ENCODE measurements around the gene CRYGS.
"Not testable (repeated sequence)": the region's sequence is repeated elsewhere in the genome, so short reads cannot be mapped to it uniquely, and the experiment has no call there.

CRYGS gene

GRCh38 chr3:186544281-186544680 is at the start of gene CRYGS:
CRYGS (minus strand) TSS chr3:186544380; CDS start chr3:186544326, 54 bp downstream.
- peaks cover 26% of the 10 kb centered on the region for H3K4me1 ChIP-seq (ENCODE audit: control insufficient read depth, insufficient read depth, low read length, unreplicated experiment)
- H3K4me3 ChIP-seq (ENCODE audit: low read depth, low read length): no peak within 1 kb of the TSS
- H3K27ac ChIP-seq (ENCODE audit: low read depth, low read length): no peak within 1 kb of the TSS
- H3K36me3 ChIP-seq (ENCODE audit: insufficient read depth, low read length): peaks cover 13% of the 10 kb centered on the region
- H3K79me2 ChIP-seq (ENCODE audit: control insufficient read depth, insufficient read depth, low read length, unreplicated experiment): no peaks in the 10 kb centered on the region
- no peak within 1 kb of the TSS for H2AFZ ChIP-seq (ENCODE audit: low read length, unreplicated experiment)
- H3K27me3 ChIP-seq (ENCODE audit: insufficient read depth, low read length): no peaks in the 10 kb centered on the region

GRCh38 chr3:186593862-186594261 is 49.7 kb upstream of the CRYGS start:
- H2AFZ ChIP-seq (ENCODE audit: low read length, unreplicated experiment): no peak overlapping the region
- H3K27me3 ChIP-seq (ENCODE audit: insufficient read depth, low read length): no peaks in the 10 kb centered on the region
- no peaks in the 10 kb centered on the region for H3K79me2 ChIP-seq (ENCODE audit: control insufficient read depth, insufficient read depth, low read length, unreplicated experiment)
- H3K4me1 ChIP-seq (ENCODE audit: control insufficient read depth, insufficient read depth, low read length, unreplicated experiment): peaks cover 9% of the 10 kb centered on the region
- no peak overlapping the region for H3K4me3 ChIP-seq (ENCODE audit: low read depth, low read length)
- no peaks in the 10 kb centered on the region for H3K36me3 ChIP-seq (ENCODE audit: insufficient read depth, low read length)
- H3K27ac ChIP-seq (ENCODE audit: low read depth, low read length): no peak overlapping the region

- Histone ChIP-seq H2AFZ (ENCODE audit: low read length, unreplicated experiment) (no peak overlapping the region), H3K4me1 (ENCODE audit: control insufficient read depth, insufficient read depth, low read length, unreplicated experiment) (peaks cover 15% of the 10 kb centered on the region), H3K4me3 (ENCODE audit: low read depth, low read length) (no peak overlapping the region), H3K27ac (ENCODE audit: low read depth, low read length) (no peak overlapping the region), H3K27me3 (ENCODE audit: insufficient read depth, low read length) (no peaks in the 10 kb centered on the region), H3K79me2 (ENCODE audit: control insufficient read depth, insufficient read depth, low read length, unreplicated experiment) (no peaks in the 10 kb centered on the region), H3K36me3 (ENCODE audit: insufficient read depth, low read length) (no peaks in the 10 kb centered on the region)
These were observed 48.5 kb upstream of the CRYGS start for GRCh38 chr3:186592682-186593081.

GRCh38 chr3:186590580-186591295 is 46.6 kb upstream of the CRYGS start:
- Histone ChIP-seq H3K79me2 (ENCODE audit: control insufficient read depth, insufficient read depth, low read length, unreplicated experiment) (no peaks in the 10 kb centered on the region), H3K27me3 (ENCODE audit: insufficient read depth, low read length) (no peaks in the 10 kb centered on the region), H2AFZ (ENCODE audit: low read length, unreplicated experiment) (no peak overlapping the region), H3K36me3 (ENCODE audit: insufficient read depth, low read length) (peaks cover 2% of the 10 kb centered on the region; the same call in 1 of the 2 replicates), H3K4me1 (ENCODE audit: control insufficient read depth, insufficient read depth, low read length, unreplicated experiment) (peaks cover 15% of the 10 kb centered on the region), H3K4me3 (ENCODE audit: low read depth, low read length) (no peak overlapping the region), H3K27ac (ENCODE audit: low read depth, low read length) (no peak overlapping the region)

GRCh38 chr3:186589856-186590579 is 45.8 kb upstream of the CRYGS start:
- Histone ChIP-seq H3K4me1 (ENCODE audit: control insufficient read depth, insufficient read depth, low read length, unreplicated experiment) (peaks cover 15% of the 10 kb centered on the region), H3K27me3 (ENCODE audit: insufficient read depth, low read length) (no peaks in the 10 kb centered on the region), H2AFZ (ENCODE audit: low read length, unreplicated experiment) (no peak overlapping the region), H3K79me2 (ENCODE audit: control insufficient read depth, insufficient read depth, low read length, unreplicated experiment) (no peaks in the 10 kb centered on the region), H3K4me3 (ENCODE audit: low read depth, low read length) (no peak overlapping the region), H3K36me3 (ENCODE audit: insufficient read depth, low read length) (peaks cover 9% of the 10 kb centered on the region; the same call in 1 of the 2 replicates), H3K27ac (ENCODE audit: low read depth, low read length) (no peak overlapping the region)

GRCh38 chr3:186589121-186589520 is 44.9 kb upstream of the CRYGS start:
- Histone ChIP-seq H3K27ac (ENCODE audit: low read depth, low read length) (no peak overlapping the region), H3K4me1 (ENCODE audit: control insufficient read depth, insufficient read depth, low read length, unreplicated experiment) (peaks cover 17% of the 10 kb centered on the region), H3K36me3 (ENCODE audit: insufficient read depth, low read length) (peaks cover 12% of the 10 kb centered on the region), H2AFZ (ENCODE audit: low read length, unreplicated experiment) (no peak overlapping the region), H3K79me2 (ENCODE audit: control insufficient read depth, insufficient read depth, low read length, unreplicated experiment) (no peaks in the 10 kb centered on the region), H3K4me3 (ENCODE audit: low read depth, low read length) (0 out of 2 replicates have a peak overlapping the region, but pooled peaks have one; percentile 21), H3K27me3 (ENCODE audit: insufficient read depth, low read length) (no peaks in the 10 kb centered on the region)

GRCh38 chr3:186588632-186589031 is 44.5 kb upstream of the CRYGS start:
- peaks cover 22% of the 10 kb centered on the region for H3K4me1 ChIP-seq (ENCODE audit: control insufficient read depth, insufficient read depth, low read length, unreplicated experiment)
- no peaks in the 10 kb centered on the region for H3K27me3 ChIP-seq (ENCODE audit: insufficient read depth, low read length)
- H3K36me3 ChIP-seq (ENCODE audit: insufficient read depth, low read length): peaks cover 17% of the 10 kb centered on the region
- no peaks in the 10 kb centered on the region for H3K79me2 ChIP-seq (ENCODE audit: control insufficient read depth, insufficient read depth, low read length, unreplicated experiment)
- 0 out of 2 replicates have a peak overlapping the region, but pooled peaks have one; percentile 21 for H3K4me3 ChIP-seq (ENCODE audit: low read depth, low read length)
- H2AFZ ChIP-seq (ENCODE audit: low read length, unreplicated experiment): no peak overlapping the region
- no peak overlapping the region for H3K27ac ChIP-seq (ENCODE audit: low read depth, low read length)

GRCh38 chr3:186587183-186587582 is 43.0 kb upstream of the CRYGS start:
- H3K4me3 ChIP-seq (ENCODE audit: low read depth, low read length): no peak overlapping the region
- H3K27me3 ChIP-seq (ENCODE audit: insufficient read depth, low read length): no peaks in the 10 kb centered on the region

GRCh38 chr3:186586245-186586644 is 42.1 kb upstream of the CRYGS start:
- not testable (repeated sequence) for H2AFZ ChIP-seq (ENCODE audit: low read length, unreplicated experiment); H3K27ac ChIP-seq (ENCODE audit: low read depth, low read length); H3K27me3 ChIP-seq (ENCODE audit: insufficient read depth, low read length); H3K79me2 ChIP-seq (ENCODE audit: control insufficient read depth, insufficient read depth, low read length, unreplicated experiment); H3K4me3 ChIP-seq (ENCODE audit: low read depth, low read length)
- Histone ChIP-seq H3K36me3 (ENCODE audit: insufficient read depth, low read length) (peaks cover 32% of the 10 kb centered on the region), H3K4me1 (ENCODE audit: control insufficient read depth, insufficient read depth, low read length, unreplicated experiment) (peaks cover 27% of the 10 kb centered on the region)

More at GRCh38 chr3:186587183-186587582, 43.0 kb upstream of the CRYGS start:
- Histone ChIP-seq H3K4me1 (ENCODE audit: control insufficient read depth, insufficient read depth, low read length, unreplicated experiment) (peaks cover 27% of the 10 kb centered on the region), H3K36me3 (ENCODE audit: insufficient read depth, low read length) (peaks cover 26% of the 10 kb centered on the region), H3K79me2 (ENCODE audit: control insufficient read depth, insufficient read depth, low read length, unreplicated experiment) (no peaks in the 10 kb centered on the region), H2AFZ (ENCODE audit: low read length, unreplicated experiment) (no peak overlapping the region), H3K27ac (ENCODE audit: low read depth, low read length) (no peak overlapping the region)

- Histone ChIP-seq H3K79me2 (ENCODE audit: control insufficient read depth, insufficient read depth, low read length, unreplicated experiment) (no peaks in the 10 kb centered on the region), H3K4me1 (ENCODE audit: control insufficient read depth, insufficient read depth, low read length, unreplicated experiment) (peaks cover 18% of the 10 kb centered on the region), H3K4me3 (ENCODE audit: low read depth, low read length) (no peak overlapping the region), H2AFZ (ENCODE audit: low read length, unreplicated experiment) (no peak overlapping the region), H3K27ac (ENCODE audit: low read depth, low read length) (no peak overlapping the region), H3K27me3 (ENCODE audit: insufficient read depth, low read length) (no peaks in the 10 kb centered on the region), H3K36me3 (ENCODE audit: insufficient read depth, low read length) (peaks cover 45% of the 10 kb centered on the region)
These were observed 39.7 kb upstream of the CRYGS start for GRCh38 chr3:186583831-186584230.

GRCh38 chr3:186582541-186582940 is 38.4 kb upstream of the CRYGS start:
- H3K36me3 ChIP-seq (ENCODE audit: insufficient read depth, low read length): peaks cover 52% of the 10 kb centered on the region
- no peaks in the 10 kb centered on the region for H3K27me3 ChIP-seq (ENCODE audit: insufficient read depth, low read length)
- no peak overlapping the region for H3K27ac ChIP-seq (ENCODE audit: low read depth, low read length)
- no peaks in the 10 kb centered on the region for H3K79me2 ChIP-seq (ENCODE audit: control insufficient read depth, insufficient read depth, low read length, unreplicated experiment)
- no peak overlapping the region for H2AFZ ChIP-seq (ENCODE audit: low read length, unreplicated experiment)
- H3K4me3 ChIP-seq (ENCODE audit: low read depth, low read length): no peak overlapping the region
- peaks cover 12% of the 10 kb centered on the region for H3K4me1 ChIP-seq (ENCODE audit: control insufficient read depth, insufficient read depth, low read length, unreplicated experiment)

All from ACC112 (cell line).